Measurements from ENCODE around the gene EDA2R. TPM values are rescaled to one million over a fixed set of nuclear protein-coding genes. Genes with fewer than 3 reads are reported as not detected.

The EDA2R gene
- total RNA-seq, result 1 to 10 TPM in 1 of 4 donors, under 1 TPM in 3; 0.08 to 2.5 (median 0.43) TPM

DNA sequence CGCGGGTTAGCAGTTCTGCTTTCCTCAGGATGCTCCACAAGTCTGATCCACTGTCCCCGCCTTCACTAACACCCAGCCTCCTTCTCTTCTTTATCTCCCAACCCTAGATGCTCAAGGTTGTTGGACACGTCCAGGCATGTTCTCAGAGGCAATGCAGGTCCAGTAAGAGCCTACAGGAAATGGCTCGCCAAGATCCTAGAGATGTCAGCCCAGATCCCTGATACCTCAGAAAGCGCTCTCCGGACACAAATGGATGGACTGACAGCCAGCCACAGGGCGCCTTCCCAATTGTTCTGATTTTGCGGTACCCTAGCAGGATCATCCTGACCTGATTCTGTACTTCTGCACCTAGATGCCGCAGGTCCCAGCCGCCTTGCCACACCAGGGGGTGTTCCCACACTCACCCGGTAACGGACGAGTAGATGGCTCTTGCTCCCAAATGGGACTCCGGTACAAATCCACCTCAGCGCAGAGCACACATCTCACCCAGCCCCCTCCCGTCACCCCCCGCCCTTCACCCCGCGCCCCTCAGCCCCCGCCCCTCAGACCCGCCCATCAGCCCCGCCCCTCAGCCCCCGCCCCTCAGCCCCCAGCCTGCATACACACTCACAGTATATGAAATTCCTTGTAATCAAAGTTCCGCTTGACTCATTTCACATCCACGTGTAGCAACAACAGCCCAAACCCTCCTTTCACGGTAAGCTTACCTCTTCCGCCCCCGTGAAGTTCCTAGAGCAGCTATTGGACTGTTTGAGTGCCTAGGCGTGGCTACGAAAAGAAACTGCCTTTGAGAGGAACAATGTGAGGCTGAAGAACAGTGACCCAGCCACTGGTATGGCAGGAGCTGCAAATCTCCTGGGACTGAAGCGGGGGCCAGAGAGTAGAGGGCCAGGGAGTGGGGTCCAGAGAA is at the start of gene EDA2R:
EDA2R (minus strand) TSS at position 488 of the 910 bp plus-strand sequence. CDS start 23,058 bp downstream, outside the sequence.
- peak within 1 kb of the TSS; percentile 1 to 59 (median 22) for H3K4me3 ChIP-seq
- H3K9me3 ChIP-seq, result no peaks in the 10 kb centered on the region
- H3K27ac ChIP-seq, result peak within 1 kb of the TSS in 2 of 4 donors; percentile 19 to 44
- DNase-seq, result no peak
- WGBS, 2 donors, result 2 to 37% methylated on average over 6 to 9 of the region's 32 CpGs
- H3K36me3 ChIP-seq, result no peaks in the 10 kb centered on the region
- no peak for TF ChIP-seq POLR2A (IDR thresholded peaks at IDR 0.05)
- no peak for TF ChIP-seq CTCF (IDR thresholded peaks at IDR 0.05)
- intact Hi-C loops (cut with DNase I), result no loop called here
- H3K27me3 ChIP-seq, result no peaks in the 10 kb centered on the region
- H3K4me1 ChIP-seq, result peaks cover 0 to 3% (median 0%) of the 10 kb centered on the region in 3 donors

DNA sequence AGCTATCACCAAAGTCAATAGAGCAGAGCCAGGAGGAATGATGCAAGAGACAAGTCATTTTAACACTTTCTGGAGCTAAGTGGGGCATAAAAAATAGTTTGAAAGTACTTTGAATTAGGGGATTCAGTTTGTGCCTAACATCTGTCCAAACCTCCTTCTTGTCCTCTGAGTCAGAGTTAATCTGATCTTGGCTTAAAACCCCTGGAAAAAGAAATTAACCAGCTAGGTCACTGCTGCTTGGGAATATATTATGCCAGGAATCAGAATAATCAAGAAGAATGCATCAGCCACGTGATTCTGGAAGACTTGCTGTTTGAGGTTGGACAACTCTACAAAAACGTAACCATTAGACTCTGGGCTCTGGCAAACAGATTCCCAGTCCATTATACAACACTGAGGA is 45.3 kb upstream of the EDA2R start:
- Histone ChIP-seq H3K36me3 (no peaks in the 10 kb centered on the region), H3K27ac (no peak overlapping the region), H3K4me3 (no peak overlapping the region), H3K9me3 (no peaks in the 10 kb centered on the region), H3K4me1 (no peaks in the 10 kb centered on the region), H3K27me3 (no peaks in the 10 kb centered on the region)
- intact Hi-C loops (cut with DNase I), result no loop called here
- no peak for DNase-seq
- WGBS, 2 donors, result 39 to 47% methylated on average over 2 of the region's 2 CpGs
- TF ChIP-seq POLR2A (IDR thresholded peaks at IDR 0.05) (no peak), CTCF (IDR thresholded peaks at IDR 0.05) (no peak)

GRCh38 chrX:66680451-66680850 is 41.6 kb upstream of the EDA2R start:
- Histone ChIP-seq H3K4me1 (no peaks in the 10 kb centered on the region), H3K4me3 (no peak overlapping the region), H3K36me3 (no peaks in the 10 kb centered on the region), H3K27ac (no peak overlapping the region), H3K27me3 (no peaks in the 10 kb centered on the region), H3K9me3 (no peaks in the 10 kb centered on the region)
- TF ChIP-seq CTCF (IDR thresholded peaks at IDR 0.05) (no peak), POLR2A (IDR thresholded peaks at IDR 0.05) (no peak)
- intact Hi-C loops (cut with DNase I), result no loop called here
- WGBS, 2 donors, result 44 to 66% methylated on average over 2 of the region's 2 CpGs
- DNase-seq, result no peak

GRCh38 chrX:66677430-66677829 is 38.6 kb upstream of the EDA2R start:
- Histone ChIP-seq H3K4me3 (no peak overlapping the region), H3K9me3 (no peaks in the 10 kb centered on the region), H3K4me1 (no peaks in the 10 kb centered on the region), H3K27ac (no peak overlapping the region), H3K27me3 (no peaks in the 10 kb centered on the region), H3K36me3 (no peaks in the 10 kb centered on the region)
- no peak for DNase-seq
- 59 to 64% methylated on average over 5 of the region's 5 CpGs for WGBS, 2 donors
- intact Hi-C loops (cut with DNase I), result no loop called here
- TF ChIP-seq POLR2A (IDR thresholded peaks at IDR 0.05) (no peak), CTCF (IDR thresholded peaks at IDR 0.05) (no peak)

- Histone ChIP-seq H3K4me1 (no peaks in the 10 kb centered on the region), H3K27ac (no peak overlapping the region), H3K36me3 (no peaks in the 10 kb centered on the region), H3K27me3 (no peaks in the 10 kb centered on the region), H3K4me3 (no peak overlapping the region), H3K9me3 (no peaks in the 10 kb centered on the region)
- WGBS, 2 donors, result 8 to 30% methylated on average over 2 of the region's 2 CpGs
- intact Hi-C loops (cut with DNase I), result no loop called here
- DNase-seq, result no peak
- TF ChIP-seq POLR2A (IDR thresholded peaks at IDR 0.05), result no peak
- TF ChIP-seq CTCF (IDR thresholded peaks at IDR 0.05), result no peak
Observed at GRCh38 chrX:66676990-66677389, 38.1 kb upstream of the EDA2R start.

Measured in esophagus squamous epithelium (tissue), 5 donors.